ENCODE measurements around the gene FOLH1. TPM values are rescaled to one million over a fixed set of nuclear protein-coding genes. Genes with fewer than 3 reads are reported as not detected.
"Not testable (repeated sequence)": the region's sequence is repeated elsewhere in the genome, so short reads cannot be mapped to it uniquely, and the experiment has no call there.

The FOLH1 gene
- total and polyA plus RNA-seq, 4 donors, result 7.0 to 11.5 (median 8.1) TPM

- WGBS, result 87% methylated on average over 12 of the region's 12 CpGs
- no peak overlapping the region for H3K27ac ChIP-seq (ENCODE audit: low read depth in 1 of 2, low read length in 2 of 2)
- no peaks in the 10 kb centered on the region for H3K4me1 ChIP-seq (ENCODE audit: control insufficient read depth in 4 of 4, insufficient read depth in 4 of 4, low read length in 3 of 4)
- H3K9me3 ChIP-seq (ENCODE audit: control insufficient read depth in 4 of 4, low read length in 3 of 4), result no peaks in the 10 kb centered on the region
- peaks cover 0 to 12% (median 2%) of the 10 kb centered on the region in 4 donors for H3K36me3 ChIP-seq (ENCODE audit: control insufficient read depth in 4 of 4, insufficient read depth in 3 of 4, low read depth in 1 of 4, low read length in 3 of 4)
- no peak for TF ChIP-seq MAX (IDR thresholded peaks at IDR 0.05)
- no peak for TF ChIP-seq FOXA2 (IDR thresholded peaks at IDR 0.05)
- no peak for TF ChIP-seq RXRA (IDR thresholded peaks at IDR 0.05)
- TF ChIP-seq NR2F2 (IDR thresholded peaks at IDR 0.05), result no peak
- TF ChIP-seq SP1 (IDR thresholded peaks at IDR 0.05), result no peak
- no peak for TF ChIP-seq RAD21 (IDR thresholded peaks at IDR 0.05)
- H3K9ac ChIP-seq (ENCODE audit: low read depth in 1 of 2, low read length in 2 of 2), result no peak overlapping the region
- no peak overlapping the region for H3K4me3 ChIP-seq (ENCODE audit: low read depth in 1 of 3, low read length in 3 of 3)
- no peaks in the 10 kb centered on the region for H3K27me3 ChIP-seq (ENCODE audit: control insufficient read depth in 4 of 4, insufficient read depth in 4 of 4, low read length in 3 of 4)
- DNase-seq (ENCODE audit: low spot score), result no peak
These were observed 57.2 kb downstream of the FOLH1 start for GRCh38 chr11:49151211-49151610.

GRCh38 chr11:49102356-49102755 is 106.0 kb downstream of the FOLH1 start:
- H3K36me3 ChIP-seq (ENCODE audit: control insufficient read depth in 4 of 4, insufficient read depth in 3 of 4, low read depth in 1 of 4, low read length in 3 of 4); H3K4me3 ChIP-seq (ENCODE audit: low read depth in 1 of 3, low read length in 3 of 3); H3K27ac ChIP-seq (ENCODE audit: low read depth in 1 of 2, low read length in 2 of 2); H3K9ac ChIP-seq (ENCODE audit: low read depth in 1 of 2, low read length in 2 of 2); H3K9me3 ChIP-seq (ENCODE audit: control insufficient read depth in 4 of 4, low read length in 3 of 4); H3K27me3 ChIP-seq (ENCODE audit: control insufficient read depth in 4 of 4, insufficient read depth in 4 of 4, low read length in 3 of 4); DNase-seq (ENCODE audit: low spot score); H3K4me1 ChIP-seq (ENCODE audit: control insufficient read depth in 4 of 4, insufficient read depth in 4 of 4, low read length in 3 of 4): not testable (repeated sequence)
- WGBS, result 89% methylated on average over 24 of the region's 24 CpGs

Other genes with a start within 250 kb of the FOLH1 start
- not detected for gene TRIM51G, start 224.7 kb downstream of the FOLH1 start, total RNA-seq
- not detected for gene TRIM51G, start 224.7 kb downstream of the FOLH1 start, polyA plus RNA-seq
- not detected for gene TRIM49B, start 179.8 kb downstream of the FOLH1 start, total RNA-seq
- gene TRIM49B, start 179.8 kb downstream of the FOLH1 start, polyA plus RNA-seq, result not detected
- not detected for gene TRIM64C, start 149.5 kb downstream of the FOLH1 start, total RNA-seq
- gene TRIM64C, start 149.5 kb downstream of the FOLH1 start, polyA plus RNA-seq, result not detected

All from liver (tissue), 9 donors.